HL-60 (cell line): ENCODE data around the gene MGAT4C.

Experiments used
- DNase-seq, 2 experiments: peaks; one replicate each; pipeline ENCODE4 v3.0.0-alpha.2; 2010 to 2020; ENCODE audit warnings: low read depth in 1 of 2, low spot score in 1 of 2
- H3K27ac ChIP-seq: fragments of 250-450 bp; sonication (Bioruptor Pico); replicated peaks from 2 replicates; pipeline ENCODE4 v1.5.1; 2020; ENCODE audit warnings: mild to moderate bottlenecking, moderate library complexity
- H3K27me3 ChIP-seq: fragments of 250-450 bp; sonication (Bioruptor Pico); 2 replicates; pipeline ENCODE4 v1.5.1; 2021; ENCODE audit warnings: mild to moderate bottlenecking, moderate library complexity; ENCODE audit not compliant: insufficient read depth, poor library complexity, severe bottlenecking
- H3K4me3 ChIP-seq: replicated peaks from 2 replicates; pipeline ENCODE4 v1.5.1; 2011; ENCODE audit warnings: mild to moderate bottlenecking, control low read depth, low read length; ENCODE audit not compliant: insufficient read depth
- GABPA ChIP-seq: IDR thresholded peaks from 2 replicates; pipeline ENCODE4 v1.6.1; 2012; ENCODE audit warnings: low read depth
- POLR2AphosphoS5 ChIP-seq: IDR thresholded peaks from 2 replicates; pipeline ENCODE4 v1.6.1; 2012; ENCODE audit warnings: low read depth
- SPI1 ChIP-seq: IDR thresholded peaks from 2 replicates; pipeline ENCODE4 v1.6.1; 2012; ENCODE audit warnings: low read depth, mild to moderate bottlenecking, borderline replicate concordance
- TF ChIP-seq, protein P1 (sequence below): IDR thresholded peaks from 2 replicates; pipeline ENCODE4 v1.6.1; 2012; ENCODE audit warnings: low read depth; ENCODE audit not compliant: insufficient replicate concordance
- TF ChIP-seq, protein P2 (sequence below): IDR thresholded peaks from one replicate; pipeline ENCODE4 v1.5.1; 2011; ENCODE audit warnings: low read length, control low read depth, inconsistent platforms; ENCODE audit not compliant: insufficient read depth

MGAT4C gene

DNA sequence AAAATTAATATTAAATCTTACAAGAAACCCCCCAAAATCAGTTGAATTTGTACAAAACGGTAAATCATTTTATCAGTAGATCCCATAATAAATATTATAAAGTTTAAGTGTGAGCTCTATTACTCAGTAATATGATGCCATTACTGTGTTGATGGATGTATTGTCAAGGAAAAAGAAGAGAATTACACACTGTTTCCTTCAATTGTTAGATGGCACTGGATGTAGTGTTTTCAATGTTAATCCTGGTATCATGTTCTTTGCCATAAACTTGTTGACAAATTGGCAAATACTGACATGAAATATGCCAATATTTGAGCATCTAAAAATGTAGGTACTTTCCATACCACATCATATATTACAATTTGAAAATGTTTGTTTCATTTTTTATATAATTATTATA, 280.5 kb downstream of the MGAT4C start:
- Histone ChIP-seq H3K27ac (no peak overlapping the region), H3K4me3 (no peak overlapping the region), H3K27me3 (no peaks in the 10 kb centered on the region)
- no peak for DNase-seq
- no peak for TF ChIP-seq GABPA
- no peak for TF ChIP-seq POLR2AphosphoS5
- TF ChIP-seq, protein P1, sequence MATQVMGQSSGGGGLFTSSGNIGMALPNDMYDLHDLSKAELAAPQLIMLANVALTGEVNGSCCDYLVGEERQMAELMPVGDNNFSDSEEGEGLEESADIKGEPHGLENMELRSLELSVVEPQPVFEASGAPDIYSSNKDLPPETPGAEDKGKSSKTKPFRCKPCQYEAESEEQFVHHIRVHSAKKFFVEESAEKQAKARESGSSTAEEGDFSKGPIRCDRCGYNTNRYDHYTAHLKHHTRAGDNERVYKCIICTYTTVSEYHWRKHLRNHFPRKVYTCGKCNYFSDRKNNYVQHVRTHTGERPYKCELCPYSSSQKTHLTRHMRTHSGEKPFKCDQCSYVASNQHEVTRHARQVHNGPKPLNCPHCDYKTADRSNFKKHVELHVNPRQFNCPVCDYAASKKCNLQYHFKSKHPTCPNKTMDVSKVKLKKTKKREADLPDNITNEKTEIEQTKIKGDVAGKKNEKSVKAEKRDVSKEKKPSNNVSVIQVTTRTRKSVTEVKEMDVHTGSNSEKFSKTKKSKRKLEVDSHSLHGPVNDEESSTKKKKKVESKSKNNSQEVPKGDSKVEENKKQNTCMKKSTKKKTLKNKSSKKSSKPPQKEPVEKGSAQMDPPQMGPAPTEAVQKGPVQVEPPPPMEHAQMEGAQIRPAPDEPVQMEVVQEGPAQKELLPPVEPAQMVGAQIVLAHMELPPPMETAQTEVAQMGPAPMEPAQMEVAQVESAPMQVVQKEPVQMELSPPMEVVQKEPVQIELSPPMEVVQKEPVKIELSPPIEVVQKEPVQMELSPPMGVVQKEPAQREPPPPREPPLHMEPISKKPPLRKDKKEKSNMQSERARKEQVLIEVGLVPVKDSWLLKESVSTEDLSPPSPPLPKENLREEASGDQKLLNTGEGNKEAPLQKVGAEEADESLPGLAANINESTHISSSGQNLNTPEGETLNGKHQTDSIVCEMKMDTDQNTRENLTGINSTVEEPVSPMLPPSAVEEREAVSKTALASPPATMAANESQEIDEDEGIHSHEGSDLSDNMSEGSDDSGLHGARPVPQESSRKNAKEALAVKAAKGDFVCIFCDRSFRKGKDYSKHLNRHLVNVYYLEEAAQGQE = no peak
- TF ChIP-seq, protein P2, sequence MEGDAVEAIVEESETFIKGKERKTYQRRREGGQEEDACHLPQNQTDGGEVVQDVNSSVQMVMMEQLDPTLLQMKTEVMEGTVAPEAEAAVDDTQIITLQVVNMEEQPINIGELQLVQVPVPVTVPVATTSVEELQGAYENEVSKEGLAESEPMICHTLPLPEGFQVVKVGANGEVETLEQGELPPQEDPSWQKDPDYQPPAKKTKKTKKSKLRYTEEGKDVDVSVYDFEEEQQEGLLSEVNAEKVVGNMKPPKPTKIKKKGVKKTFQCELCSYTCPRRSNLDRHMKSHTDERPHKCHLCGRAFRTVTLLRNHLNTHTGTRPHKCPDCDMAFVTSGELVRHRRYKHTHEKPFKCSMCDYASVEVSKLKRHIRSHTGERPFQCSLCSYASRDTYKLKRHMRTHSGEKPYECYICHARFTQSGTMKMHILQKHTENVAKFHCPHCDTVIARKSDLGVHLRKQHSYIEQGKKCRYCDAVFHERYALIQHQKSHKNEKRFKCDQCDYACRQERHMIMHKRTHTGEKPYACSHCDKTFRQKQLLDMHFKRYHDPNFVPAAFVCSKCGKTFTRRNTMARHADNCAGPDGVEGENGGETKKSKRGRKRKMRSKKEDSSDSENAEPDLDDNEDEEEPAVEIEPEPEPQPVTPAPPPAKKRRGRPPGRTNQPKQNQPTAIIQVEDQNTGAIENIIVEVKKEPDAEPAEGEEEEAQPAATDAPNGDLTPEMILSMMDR = no peak
- no peak for TF ChIP-seq SPI1

DNA sequence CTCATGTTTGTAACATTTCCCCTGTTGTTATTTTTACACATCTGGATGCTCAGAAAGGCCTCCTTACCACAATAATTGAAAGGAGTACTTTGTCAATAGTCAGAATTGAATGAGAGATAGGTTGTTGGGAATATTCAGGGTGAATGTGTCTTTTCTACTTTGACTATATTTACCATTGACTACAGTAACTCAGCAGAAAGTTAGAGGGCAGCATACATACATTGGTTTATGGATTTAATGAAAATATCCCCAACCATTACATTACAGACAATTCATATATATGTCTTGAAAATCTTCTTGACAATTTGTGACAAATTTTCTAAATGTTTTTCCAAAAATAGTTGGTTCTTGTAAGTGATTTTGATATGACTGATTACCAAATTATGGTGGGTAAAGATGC, 284.4 kb downstream of the MGAT4C start:
- H3K27ac ChIP-seq = no peak overlapping the region

DNA sequence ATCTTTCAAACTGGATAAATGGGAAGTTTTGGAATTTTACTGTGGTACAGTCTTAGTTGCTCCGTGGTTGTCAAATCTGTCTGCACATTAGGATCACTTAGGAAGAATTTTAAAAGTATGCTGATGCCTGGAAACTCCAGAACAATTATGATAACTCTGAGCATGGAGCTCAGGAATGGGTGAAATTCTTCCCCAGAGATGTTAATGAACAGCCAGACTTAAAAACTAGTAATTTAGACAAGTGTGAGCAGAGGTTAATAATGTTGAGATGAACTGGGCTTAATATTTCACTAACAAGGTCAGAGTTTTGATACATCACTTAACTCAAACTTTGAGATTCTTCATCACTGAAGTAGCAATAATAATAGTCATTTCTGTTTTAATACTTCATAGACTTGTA, 287.6 kb downstream of the MGAT4C start:
- Histone ChIP-seq H3K27ac (no peak overlapping the region), H3K27me3 (no peaks in the 10 kb centered on the region), H3K4me3 (no peak overlapping the region)
- TF ChIP-seq POLR2AphosphoS5 = no peak
- TF ChIP-seq GABPA = no peak
- TF ChIP-seq, protein P1 = no peak
- no peak for TF ChIP-seq SPI1
- TF ChIP-seq, protein P2 = no peak
- DNase-seq = no peak

More for the DNA sequence above, 284.4 kb downstream of the MGAT4C start:
- Histone ChIP-seq H3K27me3 (no peaks in the 10 kb centered on the region), H3K4me3 (no peak overlapping the region)
- TF ChIP-seq POLR2AphosphoS5 (no peak), GABPA (no peak), SPI1 (no peak)
- TF ChIP-seq, protein P1 = no peak
- TF ChIP-seq, protein P2 = no peak
- no peak for DNase-seq
